Esophagus muscularis mucosa (tissue), 4 donors: ENCODE results near the gene DAZAP1. TPM values are rescaled to one million over a fixed set of nuclear protein-coding genes. Genes with fewer than 3 reads are reported as not detected.

Experiments used
- DNase-seq: peaks from one replicate; pipeline ENCODE4 v3.0.0-alpha.2; 2017; ENCODE audit errors: extremely low spot score
- H3K27ac ChIP-seq, 4 donors: fragments of 200-600 bp; sonication (generic); replicated peaks in 1 of 4; 1 replicate in 3 of 4; 2 replicates in 1 of 4; pipeline ENCODE4 v1.5.1; 2016 to 2019; ENCODE audit warnings: mild to moderate bottlenecking in 1 of 4
- H3K27me3 ChIP-seq, 4 donors: fragments of 200-600 bp; sonication (generic); one replicate each; pipeline versions ENCODE4 v1.5.1 to v1.6.0; 2016 to 2019
- H3K36me3 ChIP-seq, 4 donors: fragments of 200-600 bp; sonication (generic); one replicate each; pipeline ENCODE4 v1.5.1; 2016 to 2019
- H3K4me1 ChIP-seq, 4 donors: fragments of 200-600 bp; sonication (generic); one replicate each; pipeline ENCODE4 v1.5.1; 2016 to 2019
- H3K4me3 ChIP-seq, 4 donors: fragments of 200-600 bp; sonication (generic); 1 replicate in 2 of 4; 2 replicates in 2 of 4; pipeline ENCODE4 v1.5.1; 2016 to 2019; ENCODE audit warnings: mild to moderate bottlenecking in 4 of 4, moderate library complexity in 1 of 4
- H3K9me3 ChIP-seq, 4 donors: fragments of 200-600 bp; sonication (generic); 1 replicate in 3 of 4; 2 replicates in 1 of 4; pipeline ENCODE4 v1.5.1; 2016 to 2019
- EP300 ChIP-seq: sonication (generic); formaldehyde crosslinking; IDR thresholded peaks from one replicate; pipeline ENCODE4 v1.6.1; 2017; ENCODE audit warnings: antibody characterized with exemption
- POLR2A ChIP-seq: fragments of 450-650 bp; IDR thresholded peaks from one replicate; pipeline ENCODE4 v1.6.1; 2017; ENCODE audit warnings: antibody characterized with exemption, moderate library complexity, mild to moderate bottlenecking, low read depth
- POLR2AphosphoS5 ChIP-seq, 2 donors: sonication (generic); formaldehyde crosslinking; IDR thresholded peaks; one replicate each; pipeline ENCODE4 v1.6.1; 2017; ENCODE audit warnings: antibody characterized with exemption in 2 of 2
- WGBS: methylation state at CpG from one replicate; pipeline ENCODE4 v1.1.5; 2018; 5-methylcytosine and 5-hydroxymethylcytosine counted together
- intact Hi-C: fragments of 100-400 bp; cut with DNase I; formaldehyde crosslinking; loops from one replicate; pipeline ENCODE4 v1.15.1; 2023
- total RNA-seq, 4 donors: library from RNA; depleted of rRNA; stranded (reverse); fragments of >200 nt; gene quantifications; one replicate each; pipeline versions ENCODE4 v1.1.0 to v1.2.1, GENCODE V29; 2016
- TF ChIP-seq, protein P1 (sequence below), 3 experiments: fragments of 200-600 bp in 2 of 3; fragments of 450-650 bp in 1 of 3; sonication (generic) in 2 of 3; IDR thresholded peaks; one replicate each; pipeline ENCODE4 v1.5.1; 2017 to 2019; ENCODE audit warnings: antibody characterized with exemption in 3 of 3, mild to moderate bottlenecking in 2 of 3, moderate library complexity in 1 of 3

The DAZAP1 gene
- total RNA-seq, 4 donors from 2014 or later: 44.9 to 79.4 (median 52.9) TPM

DNA sequence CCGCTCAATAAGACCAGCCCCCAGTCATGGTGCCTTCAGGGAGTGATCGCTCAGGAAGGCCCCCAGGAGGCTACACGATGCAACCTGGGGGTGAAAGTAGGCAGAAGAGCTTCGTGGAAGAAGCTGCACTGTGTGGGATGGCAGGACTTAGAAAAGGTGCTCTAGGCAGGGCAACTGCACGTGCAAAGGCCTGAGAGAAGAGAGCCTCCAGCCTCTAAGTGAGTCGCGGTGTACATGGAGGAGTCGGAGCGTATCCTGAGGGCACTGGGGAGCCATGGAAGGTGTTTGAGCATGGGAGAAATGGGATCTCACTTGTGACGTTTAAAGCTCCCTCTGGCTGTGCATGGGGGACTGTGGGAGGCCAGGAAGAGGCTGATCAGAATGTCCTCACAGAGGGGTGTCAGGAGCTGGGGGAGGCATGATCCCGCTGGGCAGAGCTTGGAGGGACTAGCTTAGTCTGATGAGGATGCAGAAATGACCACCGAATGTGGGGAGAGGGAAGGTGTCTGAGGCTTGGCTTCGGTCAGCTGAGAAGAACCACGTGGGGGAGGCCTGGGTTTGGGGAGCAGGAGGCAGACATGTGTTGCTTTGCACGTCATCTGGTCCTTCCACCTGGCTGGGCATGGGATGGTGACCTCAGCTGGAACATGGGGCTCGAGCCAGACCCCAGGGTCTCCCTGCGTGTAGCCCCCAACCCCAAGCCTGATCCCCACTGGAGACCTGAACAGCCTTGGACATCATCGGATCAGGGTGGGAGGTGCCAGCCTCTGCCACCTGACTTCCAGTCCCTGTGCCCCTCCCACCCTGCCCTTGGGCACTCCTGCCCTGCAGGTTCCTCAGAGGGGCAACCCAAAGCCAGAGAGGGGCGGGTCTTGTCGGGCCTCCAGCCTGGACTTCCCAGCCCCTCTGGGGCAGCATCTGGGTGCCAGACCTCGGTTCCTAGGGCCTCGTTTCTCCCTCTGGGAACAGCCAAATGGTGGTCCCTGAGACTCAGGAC, 43.6 kb downstream of the DAZAP1 start:
- peaks cover 19 to 60% (median 54%) of the 10 kb centered on the region in 4 donors for H3K4me1 ChIP-seq
- no peaks in the 10 kb centered on the region for H3K9me3 ChIP-seq
- H3K27ac ChIP-seq: no peak overlapping the region
- intact Hi-C loops: no loop called here
- no peak for DNase-seq
- H3K27me3 ChIP-seq: peaks cover 13 to 100% (median 92%) of the 10 kb centered on the region in 4 donors
- H3K4me3 ChIP-seq: no peak overlapping the region
- H3K36me3 ChIP-seq: no peaks in the 10 kb centered on the region
- 65% methylated on average over 18 of the region's 22 CpGs for WGBS
- TF ChIP-seq POLR2AphosphoS5 (IDR thresholded peaks at IDR 0.05) (no peak), EP300 (no peak), POLR2A (no peak)
- TF ChIP-seq, protein P1, sequence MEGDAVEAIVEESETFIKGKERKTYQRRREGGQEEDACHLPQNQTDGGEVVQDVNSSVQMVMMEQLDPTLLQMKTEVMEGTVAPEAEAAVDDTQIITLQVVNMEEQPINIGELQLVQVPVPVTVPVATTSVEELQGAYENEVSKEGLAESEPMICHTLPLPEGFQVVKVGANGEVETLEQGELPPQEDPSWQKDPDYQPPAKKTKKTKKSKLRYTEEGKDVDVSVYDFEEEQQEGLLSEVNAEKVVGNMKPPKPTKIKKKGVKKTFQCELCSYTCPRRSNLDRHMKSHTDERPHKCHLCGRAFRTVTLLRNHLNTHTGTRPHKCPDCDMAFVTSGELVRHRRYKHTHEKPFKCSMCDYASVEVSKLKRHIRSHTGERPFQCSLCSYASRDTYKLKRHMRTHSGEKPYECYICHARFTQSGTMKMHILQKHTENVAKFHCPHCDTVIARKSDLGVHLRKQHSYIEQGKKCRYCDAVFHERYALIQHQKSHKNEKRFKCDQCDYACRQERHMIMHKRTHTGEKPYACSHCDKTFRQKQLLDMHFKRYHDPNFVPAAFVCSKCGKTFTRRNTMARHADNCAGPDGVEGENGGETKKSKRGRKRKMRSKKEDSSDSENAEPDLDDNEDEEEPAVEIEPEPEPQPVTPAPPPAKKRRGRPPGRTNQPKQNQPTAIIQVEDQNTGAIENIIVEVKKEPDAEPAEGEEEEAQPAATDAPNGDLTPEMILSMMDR (IDR thresholded peaks at IDR 0.05): no peak

DNA sequence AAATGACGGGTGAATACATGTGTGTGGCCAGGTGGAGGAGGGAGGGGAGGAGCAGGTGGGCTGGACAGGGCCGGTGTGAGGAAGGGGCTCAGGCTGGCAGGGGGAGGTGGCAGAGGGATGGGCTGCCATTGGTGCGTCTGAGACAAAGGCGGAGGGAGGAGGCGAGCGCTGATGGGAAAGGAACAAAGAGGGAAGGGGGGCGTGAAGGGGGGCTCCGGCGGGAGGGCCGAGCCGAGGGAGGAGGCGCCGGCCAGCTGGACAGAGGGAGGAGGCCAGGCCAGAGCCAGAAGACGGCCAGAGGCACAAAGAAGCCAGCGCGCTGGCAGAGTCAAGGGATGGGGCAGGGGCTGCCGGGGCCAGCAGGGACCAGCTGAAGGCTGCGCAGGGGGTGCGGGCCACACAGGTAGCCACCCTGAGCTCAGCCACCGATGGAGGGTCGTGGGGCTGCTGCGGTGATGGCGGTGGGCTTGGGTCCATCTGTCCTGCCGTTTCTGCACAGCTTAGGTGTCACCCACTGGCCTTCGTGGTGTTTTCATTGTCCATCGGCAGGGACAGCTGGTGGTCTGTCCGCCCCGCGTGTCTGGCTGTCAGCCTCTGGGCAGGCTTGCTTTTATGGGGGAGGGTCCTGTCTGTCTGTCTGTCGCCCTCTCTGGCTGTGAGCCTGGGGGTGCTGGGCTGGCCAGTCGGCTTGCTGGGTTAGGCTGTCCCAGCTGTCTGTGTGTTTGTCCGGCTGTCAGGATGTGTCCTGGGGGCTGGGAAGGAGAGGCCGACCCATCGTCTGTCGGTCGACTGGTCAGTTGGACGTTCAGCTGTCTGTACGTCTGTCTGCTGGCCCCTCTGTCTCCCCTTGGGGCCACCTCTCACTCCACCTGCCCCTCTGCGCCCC, 44.8 kb downstream of the DAZAP1 start:
- no peak overlapping the region for H3K27ac ChIP-seq
- peaks cover 4 to 100% (median 92%) of the 10 kb centered on the region in 4 donors for H3K27me3 ChIP-seq
- 19% methylated on average over 24 of the region's 39 CpGs for WGBS
- no peak overlapping the region for H3K4me3 ChIP-seq
- H3K36me3 ChIP-seq: no peaks in the 10 kb centered on the region
- peaks cover 8 to 60% (median 52%) of the 10 kb centered on the region in 4 donors for H3K4me1 ChIP-seq
- TF ChIP-seq, protein P1 (IDR thresholded peaks at IDR 0.05): no peak
- no peak for TF ChIP-seq POLR2AphosphoS5 (IDR thresholded peaks at IDR 0.05)
- TF ChIP-seq POLR2A: no peak
- TF ChIP-seq EP300: no peak
- DNase-seq: no peak
- H3K9me3 ChIP-seq: no peaks in the 10 kb centered on the region
- intact Hi-C loops: no loop called here

DNA sequence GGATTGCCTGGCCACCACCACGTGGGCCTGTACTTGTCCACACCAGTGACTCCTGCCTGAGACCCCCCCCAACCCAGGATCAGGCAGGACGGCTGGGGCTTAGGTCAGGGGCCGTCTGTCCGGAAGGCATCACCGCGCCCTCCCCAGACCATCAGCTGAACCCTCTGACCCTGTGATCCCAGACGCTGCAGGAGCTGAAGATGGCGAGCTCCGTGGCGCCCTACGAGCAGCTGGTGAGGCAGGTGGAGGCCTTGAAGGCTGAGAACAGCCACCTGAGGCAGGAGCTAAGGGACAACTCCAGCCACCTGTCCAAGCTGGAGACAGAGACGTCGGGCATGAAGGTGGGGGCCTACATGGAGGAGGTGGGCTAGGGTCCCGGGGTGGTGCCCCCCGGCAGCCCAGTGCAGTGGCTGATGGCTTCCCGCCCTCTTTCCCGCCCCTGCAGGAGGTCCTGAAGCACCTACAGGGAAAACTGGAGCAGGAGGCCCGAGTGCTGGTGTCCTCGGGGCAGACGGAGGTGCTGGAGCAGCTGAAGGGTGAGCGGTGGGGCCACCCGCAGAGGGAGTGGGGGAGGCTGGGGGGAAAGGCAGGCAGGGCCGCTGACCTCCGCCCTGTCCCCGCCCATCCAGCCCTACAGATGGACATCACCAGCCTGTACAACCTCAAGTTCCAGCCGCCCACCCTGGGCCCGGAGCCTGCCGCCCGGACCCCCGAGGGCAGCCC, 45.6 kb downstream of the DAZAP1 start:
- H3K9me3 ChIP-seq: no peaks in the 10 kb centered on the region
- no peak for DNase-seq
- peaks cover 8 to 59% (median 51%) of the 10 kb centered on the region in 4 donors for H3K4me1 ChIP-seq
- H3K36me3 ChIP-seq: no peaks in the 10 kb centered on the region
- peaks cover 4 to 100% (median 90%) of the 10 kb centered on the region in 4 donors for H3K27me3 ChIP-seq
- 47% methylated on average over 12 of the region's 30 CpGs for WGBS
- intact Hi-C loops: no loop called here
- H3K27ac ChIP-seq: peak overlapping the region in 1 of 4 donors; percentile 18
- no peak for TF ChIP-seq POLR2AphosphoS5 (IDR thresholded peaks at IDR 0.05)
- no peak for TF ChIP-seq POLR2A
- TF ChIP-seq, protein P1 (IDR thresholded peaks at IDR 0.05): no peak
- H3K4me3 ChIP-seq: no peak overlapping the region
